Activated CD8-positive, alpha-beta memory T cell treated with anti-CD3 and anti-CD28 coated beads, Interleukin-2, amount 10 ng/mL, durations not matched to agents 7 days and 5 days (primary cell): ENCODE measurements around the gene SH2D5. TPM values are rescaled to one million over a fixed set of nuclear protein-coding genes. Genes with fewer than 3 reads are reported as not detected.
A peak's percentile ranks its signal among the peaks of the same experiment; 100 is the strongest.
"Not testable (repeated sequence)": the region's sequence is repeated elsewhere in the genome, so short reads cannot be mapped to it uniquely, and the experiment has no call there.

Experiments used
- ATAC-seq: fragments of 150-1000 bp; cut with Tn5 transposase; one replicate; pipeline ENCODE4 v1.10.0; 2021; ENCODE audit warnings: moderate library complexity
- CTCF ChIA-PET: fragments of 350-600 bp; sonication (Branson Sonifier 250); formaldehyde crosslinking; loops from one replicate; lab custom pipeline; 2021; ENCODE audit warnings: antibody characterized with exemption; lab: Charles Lee
- DNase-seq: peaks from one replicate; pipeline ENCODE4 v3.0.0-alpha.2; 2020
- H3K27ac Mint-ChIP-seq: one replicate; pipeline ENCODE4 v1.8.0; 2021; ENCODE audit warnings: mild to moderate bottlenecking, mixed read lengths
- H3K27me3 Mint-ChIP-seq: one replicate; pipeline ENCODE4 v1.8.0; 2021; ENCODE audit warnings: mixed read lengths
- H3K36me3 Mint-ChIP-seq: one replicate; pipeline ENCODE4 v1.8.0; 2021; ENCODE audit warnings: mild to moderate bottlenecking, mixed read lengths
- H3K4me1 Mint-ChIP-seq: one replicate; pipeline ENCODE4 v1.8.0; 2021; ENCODE audit warnings: mixed read lengths
- H3K4me3 Mint-ChIP-seq: one replicate; pipeline ENCODE4 v1.8.0; 2021; ENCODE audit warnings: mild to moderate bottlenecking, moderate library complexity, mixed read lengths
- H3K9me3 Mint-ChIP-seq: one replicate; pipeline ENCODE4 v1.8.0; 2022; ENCODE audit warnings: low read depth, mixed read lengths
- total RNA-seq, 2 experiments: library from RNA; stranded (reverse); gene quantifications; one replicate each; pipeline ENCODE4 v1.2.3, GENCODE V29; 2021

The SH2D5 gene
- total RNA-seq, 2 experiments from 2014 or later, result not detected

DNA sequence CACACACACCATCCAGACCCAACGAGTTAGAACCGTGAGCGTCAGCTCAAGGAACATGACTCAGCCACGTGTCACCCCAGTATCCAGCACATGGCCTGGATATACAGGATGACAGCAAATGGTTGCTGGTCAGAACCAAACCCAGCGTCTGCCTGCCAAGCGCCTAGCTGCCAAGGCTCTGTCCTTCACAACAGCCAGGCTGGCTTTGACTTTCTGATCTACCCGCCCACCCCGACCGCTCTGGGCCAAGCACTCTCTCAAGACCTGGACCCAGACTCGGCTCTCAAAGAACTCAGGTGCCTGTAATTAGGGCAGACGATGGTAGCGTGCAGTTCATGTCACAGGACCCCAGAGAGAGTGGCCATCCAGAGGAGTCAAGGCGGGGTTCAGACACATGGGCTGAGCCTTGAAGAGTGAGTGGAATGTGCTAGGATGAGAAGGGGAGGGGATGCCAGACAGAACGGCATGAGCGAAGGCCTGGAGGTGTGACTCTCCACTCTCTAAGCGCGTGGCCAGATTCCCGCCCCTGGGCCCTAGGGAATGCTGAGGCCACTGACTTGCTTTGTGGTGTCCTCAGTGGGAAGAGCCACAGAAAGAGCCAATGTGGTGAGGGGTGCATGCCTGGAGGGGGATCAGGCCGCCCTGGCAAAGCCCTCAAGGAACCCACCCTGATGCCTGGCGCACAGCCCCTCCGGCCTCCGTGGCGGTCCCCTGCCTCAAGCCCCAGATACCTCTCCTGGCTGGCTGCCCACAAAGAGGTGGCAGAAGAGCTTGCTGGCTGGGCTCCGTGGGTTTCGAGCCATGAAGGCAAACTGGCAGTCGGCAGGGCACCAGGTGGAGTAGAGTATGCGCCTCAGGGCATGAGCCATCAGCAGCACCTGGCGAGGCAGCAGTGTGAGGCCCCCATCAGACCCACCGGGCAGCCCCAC is 7.0 kb downstream of the SH2D5 start:
- Mint-ChIP-seq H3K4me3 (no peak overlapping the region), H3K36me3 (no peaks in the 10 kb centered on the region), H3K9me3 (no peaks in the 10 kb centered on the region), H3K27me3 (peaks cover 28% of the 10 kb centered on the region), H3K4me1 (peaks cover 4% of the 10 kb centered on the region), H3K27ac (no peak overlapping the region)
- CTCF ChIA-PET, result no interaction called here
- DNase-seq, result peak; percentile 38
- no peak for ATAC-seq

- CTCF ChIA-PET, result interaction anchor here (0.7 kb wide), 1 partner anchor 64 kb away, joined by 3 read pairs; no protein-coding TSS in a partner anchor
- peaks cover 24% of the 10 kb centered on the region for H3K27me3 Mint-ChIP-seq
- H3K4me3 Mint-ChIP-seq, result no peak overlapping the region
- no peak overlapping the region for H3K27ac Mint-ChIP-seq
- H3K9me3 Mint-ChIP-seq, result no peaks in the 10 kb centered on the region
- no peaks in the 10 kb centered on the region for H3K36me3 Mint-ChIP-seq
- ATAC-seq (no peak), DNase-seq (peak; percentile 36)
- no peaks in the 10 kb centered on the region for H3K4me1 Mint-ChIP-seq
These were observed 7.9 kb downstream of the SH2D5 start for GRCh38 chr1:20724364-20725188.

- no peak overlapping the region for H3K4me3 Mint-ChIP-seq
- no peaks in the 10 kb centered on the region for H3K36me3 Mint-ChIP-seq
- peaks cover 24% of the 10 kb centered on the region for H3K27me3 Mint-ChIP-seq
- DNase-seq, result peak; percentile 38
- H3K4me1 Mint-ChIP-seq, result peaks cover 1% of the 10 kb centered on the region
- no peak for ATAC-seq
- CTCF ChIA-PET, result interaction anchor here (0.7 kb wide), 1 partner anchor 63 kb away, joined by 3 read pairs; no protein-coding TSS in a partner anchor
- H3K9me3 Mint-ChIP-seq, result no peaks in the 10 kb centered on the region
- no peak overlapping the region for H3K27ac Mint-ChIP-seq
These were observed 8.8 kb downstream of the SH2D5 start for GRCh38 chr1:20723537-20724363.

DNA sequence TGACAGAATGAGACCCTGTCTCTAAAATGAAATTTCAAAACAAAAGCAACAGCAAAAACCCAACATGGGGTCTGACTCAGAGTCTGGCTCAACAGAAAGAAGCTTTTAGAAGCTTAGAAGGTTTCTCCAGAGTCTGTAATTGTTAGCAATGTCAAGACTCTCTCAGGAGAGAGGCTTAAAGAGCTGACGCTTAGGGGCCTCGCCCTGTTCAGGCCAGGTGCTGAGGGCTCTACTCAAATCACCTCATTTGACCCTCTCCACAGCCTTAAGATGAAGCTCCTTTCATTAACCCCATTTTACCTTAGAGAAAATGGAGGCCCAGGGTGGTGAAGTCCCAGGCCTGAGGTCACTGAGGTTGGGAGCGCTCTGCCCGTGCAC is 9.4 kb downstream of the SH2D5 start:
- Mint-ChIP-seq H3K36me3 (no peaks in the 10 kb centered on the region), H3K4me3 (no peak overlapping the region), H3K27me3 (peaks cover 24% of the 10 kb centered on the region), H3K4me1 (peaks cover 2% of the 10 kb centered on the region), H3K9me3 (no peaks in the 10 kb centered on the region), H3K27ac (no peak overlapping the region)
- no peak for ATAC-seq
- CTCF ChIA-PET, result no interaction called here
- DNase-seq, result no peak

DNA sequence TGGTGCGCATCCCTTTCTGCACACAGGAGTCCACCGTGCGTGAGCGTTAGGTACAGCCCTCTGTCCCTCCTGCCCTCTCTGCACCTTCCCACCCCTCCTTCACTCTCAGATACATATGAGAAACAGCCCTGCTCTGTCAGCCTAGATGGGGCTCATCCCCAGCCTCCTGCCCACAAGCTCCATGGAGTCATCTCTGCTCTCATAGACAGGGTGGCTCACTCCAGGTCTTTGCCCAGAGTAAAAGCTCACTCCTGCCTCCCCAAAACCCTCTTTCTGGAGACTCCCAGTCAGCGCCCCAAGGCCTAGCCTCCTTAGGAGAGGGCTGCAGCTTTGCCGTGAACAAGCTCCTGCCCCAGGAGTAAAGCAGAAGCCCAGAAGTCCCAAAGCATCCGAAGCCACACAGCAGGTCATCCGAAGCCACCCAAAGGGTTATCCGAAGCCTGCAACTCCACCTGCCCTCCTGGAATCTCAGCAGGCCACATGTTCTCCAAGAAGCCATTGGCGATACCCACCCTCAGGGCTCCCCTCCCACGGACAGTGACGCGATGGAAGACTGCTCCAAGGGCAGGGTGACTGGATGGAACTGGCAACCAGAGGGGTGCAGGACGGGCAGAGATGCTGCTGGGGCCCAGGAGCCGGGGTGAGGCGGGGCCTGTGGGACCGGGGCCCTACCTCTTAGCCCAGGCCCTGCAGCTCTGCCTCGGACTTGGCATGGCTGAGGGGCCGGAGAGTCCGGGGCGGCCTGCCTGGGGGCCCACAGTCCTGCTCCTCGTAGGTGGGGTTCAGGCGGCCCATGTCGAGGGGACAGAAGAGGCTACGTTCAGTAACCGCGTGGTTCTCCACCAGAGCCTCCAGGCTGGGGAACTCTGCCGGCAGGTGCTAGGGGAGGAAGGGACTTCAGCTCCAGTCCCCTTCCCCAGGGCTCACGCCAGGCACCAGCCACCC is 11.1 kb downstream of the SH2D5 start:
- Mint-ChIP-seq H3K4me3 (no peak overlapping the region), H3K27me3 (peaks cover 33% of the 10 kb centered on the region), H3K27ac (no peak overlapping the region), H3K9me3 (no peaks in the 10 kb centered on the region), H3K36me3 (no peaks in the 10 kb centered on the region), H3K4me1 (peaks cover 8% of the 10 kb centered on the region)
- ATAC-seq, result no peak
- DNase-seq, result no peak
- CTCF ChIA-PET, result interaction anchor here (1.0 kb wide), 1 partner anchor 12 kb away, joined by 4 read pairs; no protein-coding TSS in a partner anchor

DNA sequence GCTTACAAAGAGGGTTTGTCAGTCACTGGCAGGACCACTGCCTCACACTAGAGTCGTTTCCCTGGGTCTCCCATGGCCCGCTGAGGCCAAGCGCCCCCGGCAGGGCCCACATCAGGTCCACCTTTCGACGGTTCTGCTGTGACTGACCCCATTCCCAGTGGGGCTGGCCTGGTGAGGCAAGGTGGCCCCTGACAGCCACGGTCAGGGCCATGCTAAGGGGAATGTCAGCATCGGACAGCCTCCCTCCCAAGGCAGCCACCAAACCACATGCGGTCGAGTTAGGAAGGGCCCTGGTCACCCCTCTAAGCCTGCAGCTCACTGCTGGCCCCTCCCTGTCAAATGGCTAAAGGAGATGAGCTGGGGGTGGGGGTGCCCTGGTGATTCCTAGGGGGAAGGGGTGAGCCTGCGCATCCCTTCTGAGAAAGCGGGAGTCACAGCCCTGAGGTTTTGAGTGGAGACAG is 11.8 kb downstream of the SH2D5 start:
- DNase-seq (no peak), ATAC-seq (no peak)
- peaks cover 41% of the 10 kb centered on the region for H3K27me3 Mint-ChIP-seq
- no peaks in the 10 kb centered on the region for H3K36me3 Mint-ChIP-seq
- CTCF ChIA-PET, result no interaction called here
- no peak overlapping the region for H3K4me3 Mint-ChIP-seq
- H3K9me3 Mint-ChIP-seq, result no peaks in the 10 kb centered on the region
- H3K27ac Mint-ChIP-seq, result no peak overlapping the region
- peaks cover 11% of the 10 kb centered on the region for H3K4me1 Mint-ChIP-seq

DNA sequence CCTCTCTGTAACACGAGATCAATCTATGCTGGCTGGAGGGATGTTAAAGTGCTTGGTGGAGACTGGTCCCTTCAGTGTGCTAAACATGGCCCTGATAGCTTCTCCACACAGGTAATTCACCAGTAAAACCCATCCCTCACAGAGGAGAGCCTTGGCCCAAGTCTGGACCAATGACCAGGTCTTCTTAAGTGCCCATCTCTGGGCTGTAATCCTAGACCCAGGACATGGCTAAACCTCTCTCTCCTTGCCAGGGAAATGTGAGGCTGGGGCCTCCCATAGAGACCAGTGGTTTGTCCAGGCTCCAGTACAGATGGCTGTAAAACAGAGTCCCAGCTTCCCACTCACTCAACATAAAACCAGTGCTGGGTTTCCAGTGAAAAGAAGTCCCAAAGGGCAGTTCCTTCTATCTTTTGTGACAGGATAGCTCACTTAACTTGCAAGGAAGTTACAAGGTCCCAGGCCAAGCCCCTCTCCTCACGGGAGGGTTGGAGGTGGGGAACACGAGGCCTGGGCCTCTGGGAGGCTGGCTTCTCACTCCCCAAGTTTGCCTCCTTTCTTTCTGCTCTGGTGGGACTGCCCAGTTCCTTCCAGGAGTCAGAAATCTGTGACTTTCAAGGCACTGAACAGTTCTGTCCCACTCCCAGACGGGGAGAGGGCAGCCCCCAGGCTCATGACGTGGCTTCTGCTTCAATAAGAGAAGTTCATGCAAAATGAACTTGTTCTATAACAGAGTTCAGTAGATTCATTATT is 12.5 kb downstream of the SH2D5 start:
- no peaks in the 10 kb centered on the region for H3K9me3 Mint-ChIP-seq
- H3K4me1 Mint-ChIP-seq, result peaks cover 11% of the 10 kb centered on the region
- H3K4me3 Mint-ChIP-seq, result no peak overlapping the region
- no peak for DNase-seq
- H3K27ac Mint-ChIP-seq, result no peak overlapping the region
- no peaks in the 10 kb centered on the region for H3K36me3 Mint-ChIP-seq
- CTCF ChIA-PET, result interaction anchor here (1.0 kb wide), 1 partner anchor 23 kb away, joined by 3 read pairs; no protein-coding TSS in a partner anchor
- H3K27me3 Mint-ChIP-seq, result peaks cover 47% of the 10 kb centered on the region
- no peak for ATAC-seq

GRCh38 chr1:20719261-20719660 is 13.2 kb downstream of the SH2D5 start:
- peaks cover 49% of the 10 kb centered on the region for H3K27me3 Mint-ChIP-seq
- DNase-seq (no peak), ATAC-seq (no peak)
- peaks cover 11% of the 10 kb centered on the region for H3K4me1 Mint-ChIP-seq
- no peaks in the 10 kb centered on the region for H3K36me3 Mint-ChIP-seq
- CTCF ChIA-PET, result interaction anchor here (1.0 kb wide), 1 partner anchor 23 kb away, joined by 3 read pairs; no protein-coding TSS in a partner anchor
- no peaks in the 10 kb centered on the region for H3K9me3 Mint-ChIP-seq
- H3K4me3 Mint-ChIP-seq, result no peak overlapping the region
- H3K27ac Mint-ChIP-seq, result no peak overlapping the region

- H3K4me3 Mint-ChIP-seq, result peak overlapping the region; percentile 11
- not testable (repeated sequence) for ATAC-seq, H3K27ac Mint-ChIP-seq, H3K36me3 Mint-ChIP-seq, DNase-seq, H3K9me3 Mint-ChIP-seq
- H3K4me1 Mint-ChIP-seq, result peaks cover 11% of the 10 kb centered on the region
- peaks cover 49% of the 10 kb centered on the region for H3K27me3 Mint-ChIP-seq
- CTCF ChIA-PET, result interaction anchor here (1.0 to 1.2 kb wide), 4 partner anchors 22 to 482 kb away, joined by 3 read pairs; no protein-coding TSS in a partner anchor
These were observed 14.1 kb downstream of the SH2D5 start for GRCh38 chr1:20718343-20718882.

DNA sequence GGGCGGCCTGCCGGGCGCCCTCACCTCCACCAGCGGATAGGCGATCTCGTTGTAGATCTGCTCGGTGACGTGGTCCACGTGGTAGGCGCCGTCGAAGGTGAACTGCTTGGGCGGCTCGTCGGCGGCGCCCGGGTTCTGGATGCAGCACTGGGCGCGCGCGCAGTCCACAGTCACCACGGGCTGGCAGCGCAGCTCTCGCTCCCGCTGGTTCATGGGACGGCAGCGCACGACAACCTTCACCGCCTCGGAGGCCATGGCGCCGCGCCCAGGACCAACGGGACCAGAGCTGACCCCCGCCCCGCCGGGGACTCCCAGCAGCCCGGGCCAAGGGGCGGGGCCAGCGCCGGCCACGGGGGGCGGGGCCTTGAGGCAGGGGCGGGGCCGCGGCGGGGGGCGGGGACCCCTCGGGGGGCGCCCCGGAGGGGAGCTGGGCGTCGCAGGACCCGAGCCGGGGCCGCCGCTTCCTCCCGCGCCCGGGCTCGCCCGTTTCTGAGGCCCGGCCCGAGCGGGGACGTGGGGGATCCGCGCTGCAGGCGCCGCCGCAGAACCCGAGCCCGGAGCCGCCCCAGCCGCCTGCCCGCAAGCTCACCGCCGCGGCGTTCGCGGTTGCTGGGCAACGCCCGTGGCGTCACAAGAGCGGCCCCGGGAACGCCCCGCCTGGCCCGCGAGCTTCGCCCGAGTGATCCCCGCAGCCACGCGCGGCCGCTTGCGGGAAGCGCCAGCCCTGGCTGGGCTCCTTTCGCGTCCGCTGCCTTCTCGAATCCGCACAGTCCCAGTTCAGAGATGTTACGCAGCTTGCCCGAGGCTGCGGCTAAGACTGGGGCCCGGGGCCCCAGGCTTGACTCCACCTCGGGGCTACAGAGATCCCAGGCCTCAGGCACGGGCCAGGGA is 14.8 kb downstream of the SH2D5 start, which contains the start of gene KIF17:
Gene KIF17, minus strand, starts transcription at position 556 of the 891 bp plus-strand sequence. Its CDS starts 301 bp downstream, at position 255.
- H3K27me3 Mint-ChIP-seq, result peaks cover 49% of the 10 kb centered on the region
- H3K4me3 Mint-ChIP-seq, result peak within 1 kb of the TSS; percentile 36
- no peaks in the 10 kb centered on the region for H3K9me3 Mint-ChIP-seq
- no peaks in the 10 kb centered on the region for H3K36me3 Mint-ChIP-seq
- H3K27ac Mint-ChIP-seq, result no peak within 1 kb of the TSS
- H3K4me1 Mint-ChIP-seq, result peaks cover 11% of the 10 kb centered on the region
- DNase-seq (peak; percentile 59), ATAC-seq (peak; percentile 65)
- CTCF ChIA-PET, result interaction anchor here (1.2 kb wide), 3 partner anchors 21 to 482 kb away, joined by 3 read pairs; no protein-coding TSS in a partner anchor
